BJ (cell line): Measurements from ENCODE around the gene KATNAL2. TPM values are rescaled to one million over a fixed set of nuclear protein-coding genes. Genes with fewer than 3 reads are reported as not detected.

Source experiments
- CTCF ChIA-PET: fragments of 350-600 bp; formaldehyde crosslinking; extraction: SDS; loops from one replicate; lab custom pipeline; 2021; ENCODE audit warnings: antibody characterized with exemption, inconsistent platforms; lab: Yijun Ruan, JAX
- POLR2A ChIA-PET: fragments of 300-600 bp; sonication (Branson Sonifier 250); formaldehyde crosslinking; extraction: SDS; loops from one replicate; lab custom pipeline; 2021; ENCODE audit warnings: antibody characterized with exemption; lab: Charles Lee
- DNase-seq: peaks from one replicate; pipeline ENCODE4 v3.0.0-alpha.2; 2011; ENCODE audit warnings: low read depth
- H3K27me3 ChIP-seq: 2 replicates; pipeline ENCODE4 v1.6.0; 2011; ENCODE audit warnings: low read length; ENCODE audit not compliant: control insufficient read depth, insufficient read depth
- H3K36me3 ChIP-seq: 2 replicates; pipeline ENCODE4 v1.5.1; 2011; ENCODE audit warnings: low read length; ENCODE audit not compliant: control insufficient read depth, insufficient read depth
- H3K4me3 ChIP-seq: 2 replicates; pipeline ENCODE4 v1.5.1; 2011; ENCODE audit warnings: low read depth, mild to moderate bottlenecking, control low read depth, low read length
- CTCF ChIP-seq: IDR thresholded peaks from 2 replicates; pipeline ENCODE4 v1.5.1; 2011; ENCODE audit warnings: low read depth, mild to moderate bottlenecking, control low read depth, inconsistent platforms, low read length, moderate library complexity; ENCODE audit not compliant: insufficient read depth
- polyA plus RNA-seq: library from polyadenylated mRNA; depleted of rRNA; stranded (reverse); fragments of >200 nt; gene quantifications from 2 replicates; pipeline ENCODE4 v1.2.3, GENCODE V29; 2011

KATNAL2 gene
- polyA plus RNA-seq, 1 experiment: 1.3 TPM

GRCh38 chr18:47036298-47036874 is 119.0 kb downstream of the KATNAL2 start:
- POLR2A ChIA-PET: no interaction called here
- no peak for DNase-seq
- H3K27me3 ChIP-seq: no peaks in the 10 kb centered on the region
- no peak overlapping the region for H3K4me3 ChIP-seq
- CTCF ChIA-PET: interaction anchor here (0.9 to 1.6 kb wide), 2 partner anchors 23 to 247 kb away, joined by 3 read pairs; no protein-coding TSS in a partner anchor
- peak; percentile 61 for TF ChIP-seq CTCF
- H3K36me3 ChIP-seq: no peaks in the 10 kb centered on the region

DNA sequence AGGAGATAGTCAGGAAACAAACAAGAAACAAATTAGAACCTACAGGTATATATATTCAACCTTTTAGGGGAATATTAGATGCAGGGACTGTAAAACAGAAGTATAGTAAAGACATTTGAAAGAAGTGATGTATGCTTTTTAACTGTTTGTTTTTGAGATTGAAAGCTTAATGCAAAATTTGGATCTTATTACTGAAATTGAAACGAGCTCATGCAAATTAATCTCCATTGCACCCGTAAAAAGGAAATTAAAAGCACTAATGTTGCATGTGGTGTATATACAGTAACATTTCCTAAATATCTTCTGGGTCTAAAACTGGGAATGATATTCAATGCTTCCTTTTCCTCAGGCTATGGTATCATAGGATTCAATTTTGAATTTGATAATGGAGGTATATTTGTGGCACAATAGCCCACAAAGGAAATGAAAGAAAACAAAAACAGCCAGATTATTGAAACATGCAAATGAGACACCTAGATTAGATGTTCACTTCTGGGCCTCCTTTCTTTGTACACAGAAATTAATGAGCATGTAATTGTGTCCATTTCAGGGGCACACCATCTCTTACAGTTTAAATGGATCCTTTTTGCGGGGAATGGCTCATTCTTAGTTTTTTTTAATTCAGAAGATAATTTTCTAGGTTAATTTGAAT is 119.7 kb downstream of the KATNAL2 start:
- H3K36me3 ChIP-seq: no peaks in the 10 kb centered on the region
- no peak for DNase-seq
- H3K4me3 ChIP-seq: no peak overlapping the region
- H3K27me3 ChIP-seq: no peaks in the 10 kb centered on the region
- POLR2A ChIA-PET: interaction anchor here (0.7 kb wide), 1 partner anchor 17 kb away, joined by 6 read pairs; no protein-coding TSS in a partner anchor
- CTCF ChIA-PET: interaction anchor here (0.6 to 1.6 kb wide), 4 partner anchors 22 to 712 kb away, joined by 3 to 4 read pairs (median 4); no protein-coding TSS in a partner anchor
- no peak for TF ChIP-seq CTCF

GRCh38 chr18:47040982-47041381 is 123.6 kb downstream of the KATNAL2 start:
- no peak for TF ChIP-seq CTCF
- ChIA-PET POLR2A (no interaction called here), CTCF (no interaction called here)
- Histone ChIP-seq H3K4me3 (no peak overlapping the region), H3K36me3 (no peaks in the 10 kb centered on the region), H3K27me3 (no peaks in the 10 kb centered on the region)
- DNase-seq: no peak

DNA sequence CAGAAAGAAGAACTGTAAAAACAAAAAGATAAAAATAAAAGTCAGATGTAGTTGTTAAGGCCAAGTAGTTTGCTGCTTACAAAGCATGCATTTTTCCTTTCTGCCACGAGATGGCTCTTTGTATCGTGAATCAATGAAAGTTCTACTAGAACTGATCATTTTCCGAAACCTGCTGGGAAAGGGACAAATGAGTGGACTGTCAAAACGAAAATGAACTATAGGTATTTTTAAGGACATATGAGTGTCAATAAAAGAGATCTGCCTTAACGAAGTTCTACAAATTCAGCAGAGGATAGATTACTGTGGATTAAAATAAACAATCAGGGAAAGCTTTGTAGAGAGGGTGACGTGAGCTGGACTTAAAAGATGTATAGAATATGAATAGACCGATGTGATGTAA is 133.1 kb downstream of the KATNAL2 start:
- ChIA-PET POLR2A (no interaction called here), CTCF (interaction anchor here (1.0 to 2.2 kb wide), 10 partner anchors 12 to 705 kb away, joined by 3 to 20 read pairs (median 7); no protein-coding TSS in a partner anchor)
- no peaks in the 10 kb centered on the region for H3K27me3 ChIP-seq
- no peaks in the 10 kb centered on the region for H3K36me3 ChIP-seq
- H3K4me3 ChIP-seq: no peak overlapping the region
- no peak for DNase-seq
- TF ChIP-seq CTCF: peak; percentile 77

DNA sequence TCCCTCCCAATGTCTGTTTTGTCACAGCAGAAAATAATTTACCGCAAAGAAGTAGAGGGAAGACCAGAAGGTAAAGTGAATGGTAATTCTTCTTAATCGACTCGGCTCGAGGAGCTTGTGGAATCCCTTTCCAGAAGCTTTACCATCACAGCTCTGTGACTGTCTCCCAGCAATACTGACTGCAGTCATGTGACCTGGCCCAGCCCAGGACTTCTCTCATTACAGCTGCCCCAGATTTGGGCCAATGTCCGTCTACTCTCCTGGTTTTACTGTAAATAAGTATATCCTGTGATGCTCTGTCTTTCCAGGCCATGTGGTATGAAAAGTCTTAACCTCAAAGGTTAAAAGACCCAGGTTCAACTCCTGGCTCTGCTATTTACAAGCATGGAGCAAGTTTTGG is 137.0 kb downstream of the KATNAL2 start:
- no peak for DNase-seq
- POLR2A ChIA-PET: interaction anchor here (0.6 kb wide), 1 partner anchor 17 kb away, joined by 6 read pairs; no protein-coding TSS in a partner anchor
- no peaks in the 10 kb centered on the region for H3K36me3 ChIP-seq
- no peak overlapping the region for H3K4me3 ChIP-seq
- CTCF ChIA-PET: interaction anchor here (3.2 to 4.4 kb wide), 2 partner anchors 150 to 695 kb away, joined by 12 to 20 read pairs; no protein-coding TSS in a partner anchor
- no peaks in the 10 kb centered on the region for H3K27me3 ChIP-seq
- no peak for TF ChIP-seq CTCF
